HL-60 (cell line): ENCODE measurements around the gene DSEL.
A peak's percentile ranks its signal among the peaks of the same experiment; 100 is the strongest.

ENCODE experiments used
- DNase-seq, 2 experiments: peaks; one replicate each; pipeline ENCODE4 v3.0.0-alpha.2; 2010 to 2020; ENCODE audit warnings: low read depth in 1 of 2, low spot score in 1 of 2
- H3K27ac ChIP-seq: fragments of 250-450 bp; sonication (Bioruptor Pico); replicated peaks from 2 replicates; pipeline ENCODE4 v1.5.1; 2020; ENCODE audit warnings: mild to moderate bottlenecking, moderate library complexity
- H3K27me3 ChIP-seq: fragments of 250-450 bp; sonication (Bioruptor Pico); 2 replicates; pipeline ENCODE4 v1.5.1; 2021; ENCODE audit warnings: mild to moderate bottlenecking, moderate library complexity; ENCODE audit not compliant: insufficient read depth, poor library complexity, severe bottlenecking
- H3K4me3 ChIP-seq: replicated peaks from 2 replicates; pipeline ENCODE4 v1.5.1; 2011; ENCODE audit warnings: mild to moderate bottlenecking, control low read depth, low read length; ENCODE audit not compliant: insufficient read depth
- GABPA ChIP-seq: IDR thresholded peaks from 2 replicates; pipeline ENCODE4 v1.6.1; 2012; ENCODE audit warnings: low read depth
- POLR2AphosphoS5 ChIP-seq: IDR thresholded peaks from 2 replicates; pipeline ENCODE4 v1.6.1; 2012; ENCODE audit warnings: low read depth
- SPI1 ChIP-seq: IDR thresholded peaks from 2 replicates; pipeline ENCODE4 v1.6.1; 2012; ENCODE audit warnings: low read depth, mild to moderate bottlenecking, borderline replicate concordance
- long read RNA-seq: library from polyadenylated mRNA; unstranded; transcript quantifications from one replicate; pipeline ENCODE4 v2.0.0, GENCODE V29; 2020
- TF ChIP-seq, protein P1 (sequence below): IDR thresholded peaks from one replicate; pipeline ENCODE4 v1.5.1; 2011; ENCODE audit warnings: low read length, control low read depth, inconsistent platforms; ENCODE audit not compliant: insufficient read depth
- TF ChIP-seq, protein P2 (sequence below): IDR thresholded peaks from 2 replicates; pipeline ENCODE4 v1.6.1; 2012; ENCODE audit warnings: low read depth; ENCODE audit not compliant: insufficient replicate concordance

Gene DSEL
- long read RNA-seq = 0 reads

DNA sequence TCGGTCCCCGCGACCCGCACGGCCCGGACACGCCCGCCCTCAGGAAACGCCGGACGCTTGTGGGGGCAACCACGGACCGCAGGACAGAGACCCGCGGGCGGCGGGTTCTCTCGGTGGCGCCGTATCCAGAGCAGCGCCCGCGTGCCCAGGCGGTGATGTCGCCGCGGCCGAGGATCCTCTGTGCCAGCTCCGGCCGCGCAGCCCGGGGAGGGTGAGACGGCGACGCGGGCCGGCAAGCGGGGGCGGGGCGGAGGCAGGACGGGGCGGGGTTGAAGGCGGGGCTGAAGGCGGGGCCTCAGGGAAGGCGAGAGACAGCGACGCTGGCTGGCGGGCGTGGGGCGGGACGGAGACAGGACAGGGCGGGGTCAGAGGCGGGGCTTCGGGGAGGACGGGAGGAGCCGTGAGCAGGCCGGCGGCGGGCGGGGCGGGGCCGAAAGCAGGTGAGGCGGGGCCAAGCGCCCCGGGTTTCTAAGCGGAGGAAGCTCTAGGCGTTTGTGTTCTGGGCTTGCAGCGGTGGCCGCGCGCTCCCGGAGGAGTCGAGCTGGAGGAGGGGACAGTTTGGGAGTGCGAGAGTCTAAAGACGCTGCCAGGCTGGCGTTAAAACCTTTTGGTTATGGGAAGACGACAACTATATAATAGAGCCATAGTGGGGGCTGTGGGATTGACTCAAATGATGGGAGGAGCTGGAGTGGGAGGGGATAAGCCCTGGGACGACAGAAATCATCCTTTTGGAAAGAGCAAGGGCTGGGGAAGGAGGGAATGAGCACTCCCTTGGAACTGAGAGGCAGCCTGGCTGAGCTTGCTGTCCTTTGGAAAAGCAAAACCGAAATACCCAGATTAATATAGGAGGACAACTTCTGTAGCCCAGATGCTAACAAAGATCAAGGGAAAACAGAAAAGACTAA is at the start of gene DSEL:
Gene DSEL (minus strand): TSS at position 182 of the 905 bp plus-strand sequence. CDS start 2,112 bp downstream, outside the sequence.
- peak within 1 kb of the TSS; percentile 29 for H3K4me3 ChIP-seq
- DNase-seq = peak; percentile 71 to 97
- peaks cover 21% of the 10 kb centered on the region for H3K27me3 ChIP-seq
- TF ChIP-seq, protein P1, sequence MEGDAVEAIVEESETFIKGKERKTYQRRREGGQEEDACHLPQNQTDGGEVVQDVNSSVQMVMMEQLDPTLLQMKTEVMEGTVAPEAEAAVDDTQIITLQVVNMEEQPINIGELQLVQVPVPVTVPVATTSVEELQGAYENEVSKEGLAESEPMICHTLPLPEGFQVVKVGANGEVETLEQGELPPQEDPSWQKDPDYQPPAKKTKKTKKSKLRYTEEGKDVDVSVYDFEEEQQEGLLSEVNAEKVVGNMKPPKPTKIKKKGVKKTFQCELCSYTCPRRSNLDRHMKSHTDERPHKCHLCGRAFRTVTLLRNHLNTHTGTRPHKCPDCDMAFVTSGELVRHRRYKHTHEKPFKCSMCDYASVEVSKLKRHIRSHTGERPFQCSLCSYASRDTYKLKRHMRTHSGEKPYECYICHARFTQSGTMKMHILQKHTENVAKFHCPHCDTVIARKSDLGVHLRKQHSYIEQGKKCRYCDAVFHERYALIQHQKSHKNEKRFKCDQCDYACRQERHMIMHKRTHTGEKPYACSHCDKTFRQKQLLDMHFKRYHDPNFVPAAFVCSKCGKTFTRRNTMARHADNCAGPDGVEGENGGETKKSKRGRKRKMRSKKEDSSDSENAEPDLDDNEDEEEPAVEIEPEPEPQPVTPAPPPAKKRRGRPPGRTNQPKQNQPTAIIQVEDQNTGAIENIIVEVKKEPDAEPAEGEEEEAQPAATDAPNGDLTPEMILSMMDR = no peak
- TF ChIP-seq POLR2AphosphoS5 (no peak), SPI1 (no peak), GABPA (no peak)
- TF ChIP-seq, protein P2, sequence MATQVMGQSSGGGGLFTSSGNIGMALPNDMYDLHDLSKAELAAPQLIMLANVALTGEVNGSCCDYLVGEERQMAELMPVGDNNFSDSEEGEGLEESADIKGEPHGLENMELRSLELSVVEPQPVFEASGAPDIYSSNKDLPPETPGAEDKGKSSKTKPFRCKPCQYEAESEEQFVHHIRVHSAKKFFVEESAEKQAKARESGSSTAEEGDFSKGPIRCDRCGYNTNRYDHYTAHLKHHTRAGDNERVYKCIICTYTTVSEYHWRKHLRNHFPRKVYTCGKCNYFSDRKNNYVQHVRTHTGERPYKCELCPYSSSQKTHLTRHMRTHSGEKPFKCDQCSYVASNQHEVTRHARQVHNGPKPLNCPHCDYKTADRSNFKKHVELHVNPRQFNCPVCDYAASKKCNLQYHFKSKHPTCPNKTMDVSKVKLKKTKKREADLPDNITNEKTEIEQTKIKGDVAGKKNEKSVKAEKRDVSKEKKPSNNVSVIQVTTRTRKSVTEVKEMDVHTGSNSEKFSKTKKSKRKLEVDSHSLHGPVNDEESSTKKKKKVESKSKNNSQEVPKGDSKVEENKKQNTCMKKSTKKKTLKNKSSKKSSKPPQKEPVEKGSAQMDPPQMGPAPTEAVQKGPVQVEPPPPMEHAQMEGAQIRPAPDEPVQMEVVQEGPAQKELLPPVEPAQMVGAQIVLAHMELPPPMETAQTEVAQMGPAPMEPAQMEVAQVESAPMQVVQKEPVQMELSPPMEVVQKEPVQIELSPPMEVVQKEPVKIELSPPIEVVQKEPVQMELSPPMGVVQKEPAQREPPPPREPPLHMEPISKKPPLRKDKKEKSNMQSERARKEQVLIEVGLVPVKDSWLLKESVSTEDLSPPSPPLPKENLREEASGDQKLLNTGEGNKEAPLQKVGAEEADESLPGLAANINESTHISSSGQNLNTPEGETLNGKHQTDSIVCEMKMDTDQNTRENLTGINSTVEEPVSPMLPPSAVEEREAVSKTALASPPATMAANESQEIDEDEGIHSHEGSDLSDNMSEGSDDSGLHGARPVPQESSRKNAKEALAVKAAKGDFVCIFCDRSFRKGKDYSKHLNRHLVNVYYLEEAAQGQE = no peak
- no peak within 1 kb of the TSS for H3K27ac ChIP-seq

DNA sequence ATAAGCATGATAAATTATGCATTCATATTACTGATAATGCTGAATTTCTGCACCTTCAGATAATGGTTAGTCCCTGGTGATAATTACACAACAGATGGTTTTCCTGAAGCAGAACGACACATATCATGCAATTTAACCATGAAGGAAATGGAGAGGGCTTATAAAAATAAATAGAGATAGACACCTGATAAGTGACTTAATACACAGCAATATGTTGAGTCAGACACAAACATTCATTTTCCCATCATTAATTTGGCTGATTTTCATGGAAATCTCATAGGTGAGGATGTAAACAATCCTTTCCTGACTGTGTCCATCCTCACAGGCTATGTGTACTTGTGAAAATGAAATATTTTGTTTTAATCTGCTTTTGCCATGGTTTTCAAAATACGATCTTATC is 36.9 kb upstream of the DSEL start:
- DNase-seq = no peak

DNA sequence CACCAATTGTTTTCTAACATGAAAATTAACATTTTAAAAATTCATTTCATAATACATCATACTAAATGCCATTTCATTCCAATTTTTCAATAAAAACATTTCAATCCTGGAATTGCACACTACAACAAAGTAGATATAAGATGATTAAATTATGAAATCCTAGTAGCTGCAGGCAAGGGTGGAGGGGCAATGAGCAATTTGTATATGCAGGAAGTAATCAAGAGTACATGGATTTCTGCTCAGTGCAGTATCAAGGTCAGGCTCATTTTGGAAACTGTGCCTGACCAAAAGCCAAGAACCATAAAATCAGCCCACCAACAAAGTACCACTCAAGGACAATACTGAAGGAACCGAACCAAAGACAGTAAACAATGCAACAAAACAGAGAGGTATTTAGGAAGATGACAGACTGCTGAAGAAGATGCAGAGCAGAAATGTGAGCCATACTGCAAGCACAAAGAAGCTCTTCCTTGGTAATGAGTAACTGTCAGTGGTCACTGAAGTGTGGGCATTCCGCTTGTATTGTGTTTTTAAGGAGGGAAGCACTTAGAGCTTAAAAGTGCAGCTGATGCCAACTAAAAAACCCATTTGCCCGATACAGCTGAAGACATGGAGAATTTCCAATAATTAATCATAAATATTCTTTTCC is 34.5 kb upstream of the DSEL start:
- no peaks in the 10 kb centered on the region for H3K27me3 ChIP-seq
- TF ChIP-seq, protein P1 = no peak
- no peak for TF ChIP-seq SPI1
- no peak for TF ChIP-seq GABPA
- TF ChIP-seq, protein P2 = no peak
- DNase-seq = no peak
- H3K27ac ChIP-seq = no peak overlapping the region
- no peak overlapping the region for H3K4me3 ChIP-seq

More for the DNA sequence above, 36.9 kb upstream of the DSEL start:
- Histone ChIP-seq H3K27me3 (no peaks in the 10 kb centered on the region), H3K4me3 (no peak overlapping the region), H3K27ac (no peak overlapping the region)
- TF ChIP-seq, protein P1 = no peak
- TF ChIP-seq, protein P2 = no peak
- TF ChIP-seq GABPA (no peak), POLR2AphosphoS5 (no peak), SPI1 (no peak)
